ENCODE results near the gene KDM2A.

- TF ChIP-seq CTCF (IDR thresholded peaks at IDR 0.05) = no peak
- TF ChIP-seq POLR2A (IDR thresholded peaks at IDR 0.05) = no peak
Measured at GRCh38 chr11:67287355-67288197, 168.5 kb downstream of the KDM2A start.
